ENCODE measurements around the gene EOLA1. TPM values are rescaled to one million over a fixed set of nuclear protein-coding genes. Genes with fewer than 3 reads are reported as not detected.
"Not testable (repeated sequence)": the region's sequence is repeated elsewhere in the genome, so short reads cannot be mapped to it uniquely, and the experiment has no call there.

Gene EOLA1
- total RNA-seq, 4 donors from 2014 or later: 12.3 to 30.7 (median 17.7) TPM

DNA sequence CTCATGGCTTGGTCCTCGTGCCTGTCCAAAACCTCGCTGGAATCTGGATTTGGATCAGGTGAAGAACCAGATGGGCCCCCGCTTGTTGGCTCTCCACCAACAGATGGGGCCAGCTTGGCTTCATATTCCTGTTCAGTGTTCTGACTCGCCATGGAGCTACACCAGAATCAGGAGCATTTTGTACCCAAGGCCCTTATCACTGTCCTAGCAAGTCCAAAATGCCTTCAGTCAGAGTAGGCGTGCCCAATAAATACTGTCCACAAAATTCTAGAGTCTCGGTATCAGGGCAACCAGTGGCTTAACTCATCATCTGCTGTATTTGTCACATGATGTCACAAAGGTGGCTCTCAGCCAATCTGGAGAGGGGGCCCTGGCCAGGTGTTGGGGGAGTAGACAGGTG lies 8.9 kb downstream of the EOLA1 start, which contains the start of gene HSFX3:
Gene HSFX3, minus strand, starts transcription at position 224 of the 400 bp plus-strand sequence. Its CDS starts 72 bp downstream, at position 152.
- intact Hi-C loops (cut with DNase I; ENCODE audit: low total_unique reads); H3K4me1 ChIP-seq; H3K36me3 ChIP-seq; H3K4me3 ChIP-seq; H3K9me3 ChIP-seq; H3K27ac ChIP-seq; H3K27me3 ChIP-seq; DNase-seq; in situ Hi-C loops (cut with MboI; ENCODE audit: low pct_ligation_motif_present in 1 of 4, low pct_unique_long_range_greater_than_20kb in 1 of 4, low sequenced_read_pairs in 3 of 4): not testable (repeated sequence)
- WGBS, 2 donors (ENCODE audit: low coverage in 1 of 2): no CpG with 5 or more reads among the region's 6 CpGs

DNA sequence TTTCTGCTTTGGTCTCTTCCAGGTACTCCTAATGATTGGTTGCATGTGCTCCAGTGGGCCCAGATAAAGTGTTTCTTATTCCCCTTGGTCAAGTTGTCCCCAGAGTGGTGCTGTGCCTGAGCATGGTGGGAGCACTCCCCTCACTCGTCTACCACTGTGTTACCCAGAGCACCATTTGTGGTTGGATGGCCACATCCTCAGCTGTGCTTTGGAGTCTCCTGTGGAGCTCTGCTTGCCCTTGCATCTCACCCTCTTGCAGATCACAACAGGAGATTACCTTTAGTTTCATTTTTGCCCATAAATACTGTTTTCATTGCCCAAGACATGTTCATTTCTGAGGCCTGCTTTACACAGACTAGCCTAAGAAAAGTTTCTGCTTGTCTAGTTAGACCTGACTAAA lies 9.6 kb downstream of the EOLA1 start:
- H3K27ac ChIP-seq; in situ Hi-C loops (cut with MboI; ENCODE audit: low pct_ligation_motif_present in 1 of 4, low pct_unique_long_range_greater_than_20kb in 1 of 4, low sequenced_read_pairs in 3 of 4); intact Hi-C loops (cut with DNase I; ENCODE audit: low total_unique reads); H3K4me1 ChIP-seq; H3K27me3 ChIP-seq; H3K4me3 ChIP-seq; H3K9me3 ChIP-seq; H3K36me3 ChIP-seq; DNase-seq: not testable (repeated sequence)
- 60 to 81% methylated on average over 1 of the region's 1 CpG for WGBS, 2 donors (ENCODE audit: low coverage in 1 of 2)

DNA sequence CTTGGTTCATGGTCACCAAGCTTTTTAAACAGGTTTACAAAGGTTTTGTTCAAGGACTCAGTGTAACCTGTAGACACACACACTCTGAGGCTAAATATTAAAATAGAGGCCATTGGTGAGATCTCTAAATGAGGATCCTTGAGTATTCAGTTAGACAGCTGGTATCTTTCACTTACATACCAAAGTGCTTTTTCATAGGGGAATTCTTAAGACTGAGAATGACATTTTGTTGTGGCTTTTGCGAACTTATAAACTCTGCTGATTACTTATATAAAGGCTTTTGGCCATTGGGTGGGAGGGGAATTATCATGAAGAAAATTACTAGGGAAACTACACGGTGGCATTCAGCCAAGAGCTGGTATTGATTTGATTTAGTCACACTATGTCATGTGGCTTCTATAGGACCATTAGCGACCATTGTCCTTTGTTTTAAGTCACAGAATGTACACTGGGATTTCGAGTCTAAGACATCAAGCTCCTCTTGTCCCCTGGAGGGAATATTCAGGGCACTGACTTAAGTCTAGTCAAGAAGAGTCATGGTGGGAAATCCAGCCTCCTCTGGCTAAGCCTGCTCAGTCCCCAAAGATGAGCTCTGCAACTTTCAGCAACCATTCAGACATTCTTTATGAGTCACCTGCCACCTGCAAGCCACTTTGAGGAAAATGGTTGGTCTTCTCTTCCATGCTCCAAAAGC lies 10.6 kb downstream of the EOLA1 start:
- H3K36me3 ChIP-seq; DNase-seq; in situ Hi-C loops (cut with MboI; ENCODE audit: low pct_ligation_motif_present in 1 of 4, low pct_unique_long_range_greater_than_20kb in 1 of 4, low sequenced_read_pairs in 3 of 4); H3K27ac ChIP-seq; H3K4me1 ChIP-seq; H3K9me3 ChIP-seq; H3K27me3 ChIP-seq; intact Hi-C loops (cut with DNase I; ENCODE audit: low total_unique reads); H3K4me3 ChIP-seq: not testable (repeated sequence)
- no CpG with 5 or more reads among the region's 4 CpGs for WGBS, 2 donors (ENCODE audit: low coverage in 1 of 2)

DNA sequence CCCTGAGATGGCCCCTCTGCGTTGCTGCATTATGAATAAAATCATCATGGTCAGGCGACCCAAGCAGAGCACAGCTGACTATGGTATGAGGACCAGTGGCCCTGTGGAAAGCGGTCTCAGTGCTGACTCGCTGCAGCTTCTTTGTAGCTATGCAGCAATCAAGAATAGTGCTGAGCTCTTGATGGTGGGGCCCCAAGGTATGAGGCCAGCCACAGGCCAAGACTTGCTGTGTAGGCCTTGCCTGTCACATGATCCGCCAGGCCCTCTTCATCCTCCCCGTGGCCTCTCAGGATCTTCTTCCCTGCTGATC lies 11.1 kb downstream of the EOLA1 start:
- 100% methylated on average over 2 of the region's 6 CpGs; no CpG with 5 or more reads in 1 of the 2 donors for WGBS, 2 donors (ENCODE audit: low coverage in 1 of 2)
- H3K27me3 ChIP-seq; H3K4me3 ChIP-seq; DNase-seq; in situ Hi-C loops (cut with MboI; ENCODE audit: low pct_ligation_motif_present in 1 of 4, low pct_unique_long_range_greater_than_20kb in 1 of 4, low sequenced_read_pairs in 3 of 4); H3K9me3 ChIP-seq; H3K27ac ChIP-seq; H3K36me3 ChIP-seq; intact Hi-C loops (cut with DNase I; ENCODE audit: low total_unique reads); H3K4me1 ChIP-seq: not testable (repeated sequence)

DNA sequence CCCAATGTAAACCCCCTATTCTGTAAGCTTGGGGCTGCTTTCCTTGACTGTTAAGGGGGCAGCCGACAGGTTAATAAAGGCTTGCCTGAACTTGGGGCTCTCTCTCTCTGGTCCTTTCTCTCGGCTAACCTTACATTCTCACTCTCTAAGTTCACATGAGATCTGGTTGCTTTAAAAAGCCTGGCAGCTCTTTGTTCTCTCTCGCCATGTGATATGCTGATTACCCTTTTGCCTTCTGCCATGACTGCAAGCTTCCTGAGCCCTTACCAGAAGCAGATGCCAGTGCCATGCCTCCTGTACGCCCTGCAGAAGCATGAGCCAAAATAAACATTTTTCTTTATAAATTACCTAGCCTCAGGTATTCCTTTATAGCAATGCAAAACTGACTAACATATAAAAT lies 14.4 kb downstream of the EOLA1 start:
- no CpG with 5 or more reads among the region's 4 CpGs for WGBS, 2 donors (ENCODE audit: low coverage in 1 of 2)
- H3K36me3 ChIP-seq; H3K27ac ChIP-seq; H3K4me3 ChIP-seq; H3K27me3 ChIP-seq; DNase-seq; H3K4me1 ChIP-seq; intact Hi-C loops (cut with DNase I; ENCODE audit: low total_unique reads); in situ Hi-C loops (cut with MboI; ENCODE audit: low pct_ligation_motif_present in 1 of 4, low pct_unique_long_range_greater_than_20kb in 1 of 4, low sequenced_read_pairs in 3 of 4); H3K9me3 ChIP-seq: not testable (repeated sequence)

DNA sequence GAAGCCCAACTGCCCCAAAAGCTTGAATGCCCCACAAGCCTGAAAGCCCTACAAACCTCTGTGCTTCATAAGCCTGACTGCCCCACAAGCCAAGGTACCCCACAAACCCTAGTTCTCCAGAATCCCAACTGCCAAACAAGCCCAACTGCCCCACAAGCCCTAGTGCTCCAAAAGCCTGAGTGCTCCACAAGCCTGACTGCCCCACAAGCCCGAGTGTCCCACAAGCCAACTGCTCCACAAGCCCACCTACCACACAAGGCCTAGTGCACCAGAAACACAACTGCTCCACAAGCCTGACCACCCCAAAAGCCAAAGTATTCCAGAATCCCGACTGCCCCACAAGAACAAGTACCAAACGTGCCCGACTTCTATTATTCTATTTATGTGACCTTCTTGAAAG lies 22.5 kb downstream of the EOLA1 start:
- intact Hi-C loops (cut with DNase I; ENCODE audit: low total_unique reads) (no loop called here), in situ Hi-C loops (cut with MboI; ENCODE audit: low pct_ligation_motif_present in 1 of 4, low pct_unique_long_range_greater_than_20kb in 1 of 4, low sequenced_read_pairs in 3 of 4) (no loop called here)
- no peaks in the 10 kb centered on the region for H3K27me3 ChIP-seq
- H3K4me3 ChIP-seq: no peak overlapping the region
- H3K36me3 ChIP-seq: no peaks in the 10 kb centered on the region
- 79 to 94% methylated on average over 3 to 4 of the region's 4 CpGs for WGBS, 2 donors (ENCODE audit: low coverage in 1 of 2)
- H3K4me1 ChIP-seq: no peaks in the 10 kb centered on the region
- TF ChIP-seq, protein P1, sequence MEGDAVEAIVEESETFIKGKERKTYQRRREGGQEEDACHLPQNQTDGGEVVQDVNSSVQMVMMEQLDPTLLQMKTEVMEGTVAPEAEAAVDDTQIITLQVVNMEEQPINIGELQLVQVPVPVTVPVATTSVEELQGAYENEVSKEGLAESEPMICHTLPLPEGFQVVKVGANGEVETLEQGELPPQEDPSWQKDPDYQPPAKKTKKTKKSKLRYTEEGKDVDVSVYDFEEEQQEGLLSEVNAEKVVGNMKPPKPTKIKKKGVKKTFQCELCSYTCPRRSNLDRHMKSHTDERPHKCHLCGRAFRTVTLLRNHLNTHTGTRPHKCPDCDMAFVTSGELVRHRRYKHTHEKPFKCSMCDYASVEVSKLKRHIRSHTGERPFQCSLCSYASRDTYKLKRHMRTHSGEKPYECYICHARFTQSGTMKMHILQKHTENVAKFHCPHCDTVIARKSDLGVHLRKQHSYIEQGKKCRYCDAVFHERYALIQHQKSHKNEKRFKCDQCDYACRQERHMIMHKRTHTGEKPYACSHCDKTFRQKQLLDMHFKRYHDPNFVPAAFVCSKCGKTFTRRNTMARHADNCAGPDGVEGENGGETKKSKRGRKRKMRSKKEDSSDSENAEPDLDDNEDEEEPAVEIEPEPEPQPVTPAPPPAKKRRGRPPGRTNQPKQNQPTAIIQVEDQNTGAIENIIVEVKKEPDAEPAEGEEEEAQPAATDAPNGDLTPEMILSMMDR (IDR thresholded peaks at IDR 0.05): no peak
- TF ChIP-seq EP300 (IDR thresholded peaks at IDR 0.05; ENCODE audit: low read depth): no peak
- no peak for TF ChIP-seq POLR2A (IDR thresholded peaks at IDR 0.05)
- no peak for TF ChIP-seq POLR2AphosphoS5 (IDR thresholded peaks at IDR 0.05)
- no peaks in the 10 kb centered on the region for H3K9me3 ChIP-seq
- no peak for DNase-seq
- no peak overlapping the region for H3K27ac ChIP-seq

All from transverse colon (tissue), 4 donors.